GM12878 (cell line): ENCODE results near the gene MACROD2.

Source experiments
- CHD2 ChIP-seq: IDR thresholded peaks from 2 replicates; pipeline ENCODE4 v1.6.1; 2011; ENCODE audit warnings: low read depth, low read length, improper control_type of control experiment, borderline replicate concordance
- IRF4 ChIP-seq: IDR thresholded peaks from 2 replicates; pipeline ENCODE4 v1.6.1; 2011; ENCODE audit warnings: low read depth, low read length
- TAF1 ChIP-seq: IDR thresholded peaks from 2 replicates; pipeline ENCODE4 v1.6.1; 2011; ENCODE audit warnings: mild to moderate bottlenecking, low read depth, low read length, borderline replicate concordance
- ZNF384 ChIP-seq: IDR thresholded peaks from 2 replicates; pipeline ENCODE4 v1.6.1; 2012; ENCODE audit warnings: low read depth, mild to moderate bottlenecking, low read length, improper control_type of control experiment, borderline replicate concordance

DNA sequence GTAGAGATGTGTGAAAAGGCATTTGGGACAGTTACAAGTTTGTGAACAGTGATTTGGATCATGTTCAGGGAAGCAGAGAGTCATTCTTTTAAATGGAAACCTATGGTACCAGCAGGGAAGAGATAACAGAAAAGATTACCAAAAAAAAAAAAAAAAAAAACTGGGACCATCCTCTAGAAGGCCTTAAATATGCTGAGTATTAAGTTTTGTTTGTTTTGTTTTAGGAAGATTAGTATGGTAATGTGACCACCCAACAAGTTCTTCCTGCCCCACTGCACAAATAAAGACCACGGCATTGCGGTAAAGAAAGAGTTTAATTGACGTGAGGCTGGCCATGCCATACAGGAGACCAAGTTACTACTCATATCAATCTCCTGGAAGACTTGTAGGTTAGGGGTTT is 1631.8 kb downstream of the MACROD2 start:
- TF ChIP-seq TAF1 (no peak), IRF4 (no peak), CHD2 (no peak), ZNF384 (no peak)
